ENCODE measurements around the gene RHOT2.

RHOT2 gene

GRCh38 chr16:632486-633335, 35.2 kb upstream of the RHOT2 start:
- no peak for DNase-seq

GRCh38 chr16:633336-634050, 34.4 kb upstream of the RHOT2 start:
- no peak for DNase-seq

GRCh38 chr16:634051-634670, 33.8 kb upstream of the RHOT2 start:
- no peak for DNase-seq

- no peak for DNase-seq
Measured at GRCh38 chr16:634996-635395, 32.9 kb upstream of the RHOT2 start.

GRCh38 chr16:635573-636205, 32.2 kb upstream of the RHOT2 start:
- no peak for DNase-seq

- peak; percentile 66 for DNase-seq
Measured at GRCh38 chr16:636206-637080, 31.5 kb upstream of the RHOT2 start, which contains the start of gene METTL26. Gene METTL26, minus strand, starts transcription at chr16:636305. Its CDS starts 15 bp downstream, at chr16:636290.

GRCh38 chr16:637081-638018, 30.6 kb upstream of the RHOT2 start:
- DNase-seq, result no peak

- DNase-seq, result no peak
Measured at GRCh38 chr16:638034-638543, 29.8 kb upstream of the RHOT2 start.

GRCh38 chr16:638836-639235, 29.1 kb upstream of the RHOT2 start:
- no peak for DNase-seq

GRCh38 chr16:640614-641013, 27.3 kb upstream of the RHOT2 start:
- DNase-seq, result no peak

- no peak for DNase-seq
Measured at GRCh38 chr16:641326-642188, 26.4 kb upstream of the RHOT2 start, which contains the start of gene MCRIP2. Gene MCRIP2, plus strand, starts transcription at chr16:641828. Its CDS starts 164 bp downstream, at chr16:641992.

- DNase-seq, result no peak
Measured at GRCh38 chr16:642189-643049, 25.5 kb upstream of the RHOT2 start.

- no peak for DNase-seq
Measured at GRCh38 chr16:643050-643368, 24.9 kb upstream of the RHOT2 start.

- DNase-seq, result no peak
Measured at GRCh38 chr16:644556-644955, 23.4 kb upstream of the RHOT2 start.

GRCh38 chr16:645852-646678, 21.9 kb upstream of the RHOT2 start:
- DNase-seq, result no peak

- DNase-seq, result no peak
Measured at GRCh38 chr16:646679-647172, 21.2 kb upstream of the RHOT2 start.

GRCh38 chr16:647173-647902, 20.6 kb upstream of the RHOT2 start:
- no peak for DNase-seq
